T-helper 2 cell (primary cell): ENCODE data around the gene SLITRK5.

Experiments used
- DNase-seq, 5 experiments: peaks; one replicate each; pipeline versions ENCODE4 v3.0.0 to v3.0.0-alpha.2; 2012 to 2022
- total RNA-seq, 2 donors: gene quantifications; one replicate each; lab custom pipeline; 2026; lab: John Stamatoyannopoulos, UW

The SLITRK5 gene
- total RNA-seq: 0 to 0.54 reads per million in 2 donors

DNA sequence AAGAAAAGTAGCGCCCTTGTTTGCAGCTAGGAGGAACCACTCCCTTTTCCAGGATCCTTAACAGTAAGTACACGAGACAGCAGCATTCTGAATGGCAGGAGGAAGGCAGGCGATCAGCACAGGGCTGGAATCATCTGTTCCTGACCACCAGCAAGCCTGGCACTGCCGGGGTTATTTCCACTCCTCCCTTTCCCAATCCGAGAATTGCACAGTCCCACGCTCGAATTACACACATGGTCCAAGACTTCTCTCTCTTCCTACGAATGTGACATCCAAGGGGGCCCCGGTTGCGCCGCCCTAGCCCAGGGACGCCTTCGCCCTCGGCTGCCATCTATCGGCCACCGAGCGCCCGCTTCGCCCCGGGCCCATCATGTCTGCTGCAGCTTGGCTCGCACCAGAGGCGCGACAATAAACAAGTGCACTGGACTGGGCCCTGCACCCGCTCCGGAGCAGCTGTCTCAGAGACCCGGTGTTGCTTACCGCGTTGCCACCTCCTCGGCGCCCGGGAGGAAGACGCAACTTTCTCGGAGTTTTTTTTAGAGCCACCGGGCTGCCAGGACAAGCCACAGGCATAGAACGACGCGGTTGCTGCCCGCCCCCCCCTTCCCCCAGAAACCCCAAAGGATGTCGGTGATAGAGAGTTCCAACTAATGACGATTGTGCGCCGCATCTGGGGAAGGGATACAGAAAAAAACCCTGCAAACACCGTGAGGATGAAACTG is at the start of gene SLITRK5:
TSS of gene SLITRK5 (plus strand) at position 341 of the 722 bp plus-strand sequence. CDS start 4,018 bp downstream, outside the sequence.
- peak; percentile 14 to 64 (median 23) for DNase-seq

DNA sequence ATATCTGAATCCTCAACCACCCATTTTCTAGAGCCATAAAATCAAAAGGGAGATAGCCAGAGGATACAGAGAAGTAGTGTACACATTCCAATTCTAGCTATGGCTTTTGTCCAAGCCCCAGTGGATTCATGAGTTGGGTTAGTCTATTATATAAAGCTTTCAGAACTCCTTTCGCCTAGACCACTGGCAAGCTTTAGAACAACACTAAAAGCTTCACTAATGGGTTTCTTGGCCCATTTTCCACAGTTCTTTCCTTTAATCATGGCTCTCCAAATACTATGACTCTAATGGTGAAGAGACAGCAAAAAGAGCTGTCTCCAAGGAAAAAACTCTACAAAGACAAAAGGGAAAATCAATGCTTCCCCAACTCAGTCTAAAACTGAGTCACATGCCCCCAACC is 48.2 kb upstream of the SLITRK5 start:
- DNase-seq: no peak

- no peak for DNase-seq
These were observed 14.9 kb upstream of the SLITRK5 start for GRCh38 chr13:87656306-87656705.

DNA sequence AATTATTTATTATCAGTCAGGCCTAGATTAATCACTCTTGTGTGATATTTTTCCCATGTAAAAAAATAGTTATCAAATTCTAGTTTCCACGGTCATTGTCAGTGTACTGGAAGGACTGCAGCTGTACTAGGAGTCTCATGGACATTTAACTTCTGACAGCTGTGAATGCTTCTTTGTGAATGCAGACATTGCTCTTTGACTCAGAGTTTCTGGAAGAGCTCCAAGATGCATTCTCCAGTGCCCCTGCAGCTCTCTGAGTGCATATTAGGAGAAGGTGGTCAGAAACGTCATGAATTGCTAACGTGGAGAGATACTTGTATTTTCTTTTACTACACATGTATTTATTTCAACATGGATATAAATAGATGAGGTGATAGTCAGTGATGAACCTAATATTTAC is 9.7 kb upstream of the SLITRK5 start:
- DNase-seq: no peak

- no peak for DNase-seq
These were observed 4.3 kb upstream of the SLITRK5 start for GRCh38 chr13:87666831-87667230.

DNA sequence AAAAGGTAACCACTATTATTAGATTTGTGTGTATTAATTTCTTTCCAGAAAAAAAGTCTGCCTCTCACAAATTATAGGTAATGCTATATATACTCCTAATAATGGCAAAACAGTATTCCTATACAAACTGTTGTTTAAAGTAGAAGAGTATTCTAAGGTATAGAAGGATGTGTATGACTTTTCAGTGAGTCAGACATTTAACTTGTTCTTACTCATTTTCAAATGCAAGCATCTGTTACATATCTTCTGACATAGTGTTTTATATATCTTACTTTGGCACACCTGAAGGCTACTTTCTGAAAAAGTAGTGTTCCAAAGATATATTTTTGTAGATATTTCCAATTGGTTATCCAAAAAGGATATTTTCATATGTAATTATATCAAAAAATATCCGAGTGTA is 3.5 kb upstream of the SLITRK5 start:
- no peak for DNase-seq

- DNase-seq: peak in 1 of 5 experiments; percentile 17
These were observed 1.7 kb upstream of the SLITRK5 start for GRCh38 chr13:87669379-87669978.

- DNase-seq: no peak
These were observed 808 bp downstream of the SLITRK5 start for GRCh38 chr13:87671753-87672605.

- no peak for DNase-seq
These were observed 3.1 kb downstream of the SLITRK5 start for GRCh38 chr13:87674247-87674738.

DNA sequence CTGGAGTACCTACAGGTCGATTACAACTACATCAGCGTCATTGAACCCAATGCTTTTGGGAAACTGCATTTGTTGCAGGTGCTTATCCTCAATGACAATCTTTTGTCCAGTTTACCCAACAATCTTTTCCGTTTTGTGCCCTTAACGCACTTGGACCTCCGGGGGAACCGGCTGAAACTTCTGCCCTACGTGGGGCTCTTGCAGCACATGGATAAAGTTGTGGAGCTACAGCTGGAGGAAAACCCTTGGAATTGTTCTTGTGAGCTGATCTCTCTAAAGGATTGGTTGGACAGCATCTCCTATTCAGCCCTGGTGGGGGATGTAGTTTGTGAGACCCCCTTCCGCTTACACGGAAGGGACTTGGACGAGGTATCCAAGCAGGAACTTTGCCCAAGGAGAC is 4.7 kb downstream of the SLITRK5 start:
- DNase-seq: no peak

DNA sequence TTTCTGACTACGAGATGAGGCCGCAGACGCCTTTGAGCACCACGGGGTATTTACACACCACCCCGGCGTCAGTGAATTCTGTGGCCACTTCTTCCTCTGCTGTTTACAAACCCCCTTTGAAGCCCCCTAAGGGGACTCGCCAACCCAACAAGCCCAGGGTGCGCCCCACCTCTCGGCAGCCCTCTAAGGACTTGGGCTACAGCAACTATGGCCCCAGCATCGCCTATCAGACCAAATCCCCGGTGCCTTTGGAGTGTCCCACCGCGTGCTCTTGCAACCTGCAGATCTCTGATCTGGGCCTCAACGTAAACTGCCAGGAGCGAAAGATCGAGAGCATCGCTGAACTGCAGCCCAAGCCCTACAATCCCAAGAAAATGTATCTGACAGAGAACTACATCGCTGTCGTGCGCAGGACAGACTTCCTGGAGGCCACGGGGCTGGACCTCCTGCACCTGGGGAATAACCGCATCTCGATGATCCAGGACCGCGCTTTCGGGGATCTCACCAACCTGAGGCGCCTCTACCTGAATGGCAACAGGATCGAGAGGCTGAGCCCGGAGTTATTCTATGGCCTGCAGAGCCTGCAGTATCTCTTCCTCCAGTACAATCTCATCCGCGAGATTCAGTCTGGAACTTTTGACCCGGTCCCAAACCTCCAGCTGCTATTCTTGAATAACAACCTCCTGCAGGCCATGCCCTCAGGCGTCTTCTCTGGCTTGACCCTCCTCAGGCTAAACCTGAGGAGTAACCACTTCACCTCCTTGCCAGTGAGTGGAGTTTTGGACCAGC is 5.3 kb downstream of the SLITRK5 start:
- DNase-seq: no peak

DNA sequence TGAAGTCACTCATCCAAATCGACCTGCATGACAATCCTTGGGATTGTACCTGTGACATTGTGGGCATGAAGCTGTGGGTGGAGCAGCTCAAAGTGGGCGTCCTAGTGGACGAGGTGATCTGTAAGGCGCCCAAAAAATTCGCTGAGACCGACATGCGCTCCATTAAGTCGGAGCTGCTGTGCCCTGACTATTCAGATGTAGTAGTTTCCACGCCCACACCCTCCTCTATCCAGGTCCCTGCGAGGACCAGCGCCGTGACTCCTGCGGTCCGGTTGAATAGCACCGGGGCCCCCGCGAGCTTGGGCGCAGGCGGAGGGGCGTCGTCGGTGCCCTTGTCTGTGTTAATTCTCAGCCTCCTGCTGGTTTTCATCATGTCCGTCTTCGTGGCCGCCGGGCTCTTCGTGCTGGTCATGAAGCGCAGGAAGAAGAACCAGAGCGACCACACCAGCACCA is 5.9 kb downstream of the SLITRK5 start:
- no peak for DNase-seq

GRCh38 chr13:87677496-87678371 is 6.6 kb downstream of the SLITRK5 start:
- peak in 2 of 5 experiments; percentile 21 to 41 for DNase-seq

- DNase-seq: no peak
These were observed 7.2 kb downstream of the SLITRK5 start for GRCh38 chr13:87678372-87678752.

GRCh38 chr13:87680298-87680697 is 9.1 kb downstream of the SLITRK5 start:
- DNase-seq: no peak

- DNase-seq: no peak
These were observed 13.9 kb downstream of the SLITRK5 start for GRCh38 chr13:87684850-87685742.

GRCh38 chr13:87696458-87696857 is 25.3 kb downstream of the SLITRK5 start:
- no peak for DNase-seq

DNA sequence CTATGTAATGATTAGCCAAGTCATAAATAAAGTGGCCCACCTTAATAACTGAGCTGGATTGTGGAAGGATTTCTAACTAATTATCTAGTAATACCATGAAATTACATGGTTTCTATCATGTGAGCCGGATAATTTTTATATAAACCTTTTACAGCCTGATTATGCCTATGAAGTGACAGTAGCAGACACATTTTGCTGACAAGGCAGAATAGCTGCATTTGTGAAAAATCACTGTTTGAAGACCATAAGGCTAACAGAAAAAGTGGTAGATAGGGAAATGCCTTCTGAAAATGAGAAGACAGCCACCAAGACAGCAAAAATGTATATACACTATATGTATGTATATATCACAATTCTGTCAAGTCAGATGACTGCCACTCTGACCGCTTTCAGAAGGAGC is 27.1 kb downstream of the SLITRK5 start:
- no peak for DNase-seq

- DNase-seq: no peak
These were observed 38.8 kb downstream of the SLITRK5 start for GRCh38 chr13:87709947-87710346.

- DNase-seq: no peak
These were observed 40.8 kb downstream of the SLITRK5 start for GRCh38 chr13:87712012-87712411.
